ENCODE data around the gene TRIM63. TPM values are rescaled to one million over a fixed set of nuclear protein-coding genes. Genes with fewer than 3 reads are reported as not detected.

The TRIM63 gene
- total and polyA plus RNA-seq, 2 of the 8 experiments (the other 6 are each of a cell fraction or from before 2014, with no cell fraction given) = not detected

- peaks cover 8% of the 10 kb centered on the region; the same call in 1 of the 2 replicates for H3K23me2 ChIP-seq (ENCODE audit: low read depth, low read length)
- no peaks in the 10 kb centered on the region for H3K79me2 ChIP-seq (ENCODE audit: control insufficient read depth in 1 of 2, insufficient read depth in 2 of 2, low read length in 2 of 2)
- no peak overlapping the region for H2AFZ ChIP-seq (ENCODE audit: low read length)
- H4K8ac ChIP-seq (ENCODE audit: extremely low read depth, insufficient read depth, low read length) = no peak overlapping the region; the same call in 1 of the 2 replicates
- H2BK5ac ChIP-seq (ENCODE audit: low read depth, low read length) = no peak overlapping the region
- H4K5ac ChIP-seq (ENCODE audit: insufficient read length, low read depth, low read length) = no peak overlapping the region
- no peak overlapping the region for H2AK5ac ChIP-seq (ENCODE audit: low read depth, low read length)
- DNase-seq (ENCODE audit: low read depth in 1 of 2, low spot score in 2 of 2) (no peak), FAIRE-seq (no peak)
- H3K14ac ChIP-seq (ENCODE audit: insufficient read length) = no peak overlapping the region
- no peak overlapping the region for H2BK20ac ChIP-seq (ENCODE audit: low read length)
- H3K4me2 ChIP-seq (ENCODE audit: insufficient read depth in 1 of 2, low read depth in 2 of 2, low read length in 2 of 2) = no peak overlapping the region
- H2BK120ac ChIP-seq (replicated peaks; ENCODE audit: low read depth, low read length) = no peak overlapping the region
- no peak overlapping the region for H3K23ac ChIP-seq (ENCODE audit: insufficient read length)
- H4K91ac ChIP-seq (replicated peaks; ENCODE audit: insufficient read length, low read length) = no peak overlapping the region
- ChIA-PET POLR2A (ENCODE audit: partially characterized antibody) (interaction anchor here (0.7 to 1.0 kb wide), 2 partner anchors 108 to 145 kb away, joined by 3 read pairs; no protein-coding TSS in a partner anchor), CTCF (ENCODE audit: partially characterized antibody) (interaction anchor here (0.9 to 5.4 kb wide), 5 partner anchors 12 to 444 kb away, joined by 3 to 29 read pairs (median 7); no protein-coding TSS in a partner anchor)
- no peaks in the 10 kb centered on the region; a peak in 1 of 8 replicates for H3K36me3 ChIP-seq (ENCODE audit: control insufficient read depth in 2 of 4, insufficient read depth in 4 of 4, low read length in 3 of 4)
- no peak overlapping the region for H2BK15ac ChIP-seq (ENCODE audit: low read length)
- no peaks in the 10 kb centered on the region for H3K9me3 ChIP-seq (ENCODE audit: insufficient read depth in 2 of 2, low read depth in 1 of 2, low read length in 1 of 2)
- H3K27me3 ChIP-seq (replicated peaks in 1 of 4; ENCODE audit: control insufficient read depth in 3 of 4, extremely low read depth in 1 of 4, insufficient read depth in 3 of 4, low read length in 3 of 4) = peaks cover 22 to 49% (median 39%) of the 10 kb centered on the region in 4 experiments
- H3K4ac ChIP-seq (replicated peaks; ENCODE audit: insufficient read length, low read depth, low read length) = no peak overlapping the region
- no peak overlapping the region for H3K18ac ChIP-seq (ENCODE audit: extremely low read depth, low read length)
- H3K4me1 ChIP-seq (replicated peaks in 1 of 4; ENCODE audit: control insufficient read depth in 3 of 4, insufficient read depth in 4 of 4, low read length in 3 of 4) = peaks cover 0 to 5% (median 2%) of the 10 kb centered on the region in 4 experiments; a peak in 4 of 7 replicates
- H3K79me1 ChIP-seq (ENCODE audit: low read depth, low read length) = no peaks in the 10 kb centered on the region
- no peak overlapping the region for H3K56ac ChIP-seq (replicated peaks; ENCODE audit: insufficient read length, low read depth, low read length)
- no peak overlapping the region for H3K4me3 ChIP-seq (ENCODE audit: extremely low read depth in 1 of 4, insufficient read depth in 2 of 4, low read depth in 3 of 4, low read length in 4 of 4)
- no peak overlapping the region for H3K9ac ChIP-seq (replicated peaks in 1 of 4; ENCODE audit: extremely low read depth in 1 of 4, low read depth in 3 of 4, low read length in 3 of 4)
- no peaks in the 10 kb centered on the region for H4K20me1 ChIP-seq (replicated peaks in 1 of 2; ENCODE audit: control insufficient read depth in 1 of 2, insufficient read depth in 2 of 2, low read length in 2 of 2)
- no peak overlapping the region for H2BK12ac ChIP-seq (ENCODE audit: low read depth, low read length)
- H3K27ac ChIP-seq (ENCODE audit: low read depth, low read length) = no peak overlapping the region
- 75% methylated on average over 7 of the region's 7 CpGs; no CpG with 5 or more reads in 1 of the 2 experiments for WGBS, 2 experiments (ENCODE audit: extremely low coverage in 1 of 2, insufficient coverage in 1 of 2, insufficient read length in 1 of 2, insufficient replicate concordance in 2 of 2, low coverage in 1 of 2, low lambda C conversion rate in 2 of 2, missing lambda C conversion rate in 1 of 2)
- TF ChIP-seq, protein P1, sequence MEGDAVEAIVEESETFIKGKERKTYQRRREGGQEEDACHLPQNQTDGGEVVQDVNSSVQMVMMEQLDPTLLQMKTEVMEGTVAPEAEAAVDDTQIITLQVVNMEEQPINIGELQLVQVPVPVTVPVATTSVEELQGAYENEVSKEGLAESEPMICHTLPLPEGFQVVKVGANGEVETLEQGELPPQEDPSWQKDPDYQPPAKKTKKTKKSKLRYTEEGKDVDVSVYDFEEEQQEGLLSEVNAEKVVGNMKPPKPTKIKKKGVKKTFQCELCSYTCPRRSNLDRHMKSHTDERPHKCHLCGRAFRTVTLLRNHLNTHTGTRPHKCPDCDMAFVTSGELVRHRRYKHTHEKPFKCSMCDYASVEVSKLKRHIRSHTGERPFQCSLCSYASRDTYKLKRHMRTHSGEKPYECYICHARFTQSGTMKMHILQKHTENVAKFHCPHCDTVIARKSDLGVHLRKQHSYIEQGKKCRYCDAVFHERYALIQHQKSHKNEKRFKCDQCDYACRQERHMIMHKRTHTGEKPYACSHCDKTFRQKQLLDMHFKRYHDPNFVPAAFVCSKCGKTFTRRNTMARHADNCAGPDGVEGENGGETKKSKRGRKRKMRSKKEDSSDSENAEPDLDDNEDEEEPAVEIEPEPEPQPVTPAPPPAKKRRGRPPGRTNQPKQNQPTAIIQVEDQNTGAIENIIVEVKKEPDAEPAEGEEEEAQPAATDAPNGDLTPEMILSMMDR (IDR thresholded peaks at IDR 0.05; ENCODE audit: control extremely low read depth in 1 of 3, insufficient read depth in 1 of 3, low read depth in 1 of 3, low read length in 3 of 3) = no peak
- TF ChIP-seq RXRA (IDR thresholded peaks at IDR 0.05; ENCODE audit: insufficient read depth, low read depth, low read length) (no peak), JUND (IDR thresholded peaks at IDR 0.05; ENCODE audit: low read length) (no peak), YY1 (IDR thresholded peaks at IDR 0.05; ENCODE audit: low read depth, low read length) (no peak), KDM4A (IDR thresholded peaks at IDR 0.05; ENCODE audit: low read depth, low read length, severe bottlenecking) (no peak), SP2 (IDR thresholded peaks at IDR 0.05; ENCODE audit: low read length) (no peak), RFX5 (IDR thresholded peaks at IDR 0.05; ENCODE audit: borderline replicate concordance, low read depth, low read length) (no peak)
- TF ChIP-seq, protein P2, sequence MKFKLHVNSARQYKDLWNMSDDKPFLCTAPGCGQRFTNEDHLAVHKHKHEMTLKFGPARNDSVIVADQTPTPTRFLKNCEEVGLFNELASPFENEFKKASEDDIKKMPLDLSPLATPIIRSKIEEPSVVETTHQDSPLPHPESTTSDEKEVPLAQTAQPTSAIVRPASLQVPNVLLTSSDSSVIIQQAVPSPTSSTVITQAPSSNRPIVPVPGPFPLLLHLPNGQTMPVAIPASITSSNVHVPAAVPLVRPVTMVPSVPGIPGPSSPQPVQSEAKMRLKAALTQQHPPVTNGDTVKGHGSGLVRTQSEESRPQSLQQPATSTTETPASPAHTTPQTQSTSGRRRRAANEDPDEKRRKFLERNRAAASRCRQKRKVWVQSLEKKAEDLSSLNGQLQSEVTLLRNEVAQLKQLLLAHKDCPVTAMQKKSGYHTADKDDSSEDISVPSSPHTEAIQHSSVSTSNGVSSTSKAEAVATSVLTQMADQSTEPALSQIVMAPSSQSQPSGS (IDR thresholded peaks at IDR 0.05; ENCODE audit: low read length) = no peak
- TF ChIP-seq, protein P3, sequence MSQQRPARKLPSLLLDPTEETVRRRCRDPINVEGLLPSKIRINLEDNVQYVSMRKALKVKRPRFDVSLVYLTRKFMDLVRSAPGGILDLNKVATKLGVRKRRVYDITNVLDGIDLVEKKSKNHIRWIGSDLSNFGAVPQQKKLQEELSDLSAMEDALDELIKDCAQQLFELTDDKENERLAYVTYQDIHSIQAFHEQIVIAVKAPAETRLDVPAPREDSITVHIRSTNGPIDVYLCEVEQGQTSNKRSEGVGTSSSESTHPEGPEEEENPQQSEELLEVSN (IDR thresholded peaks at IDR 0.05) = no peak
These were observed 26.0 kb downstream of the TRIM63 start for GRCh38 chr1:26041401-26041800.

Data from H1 (cell line).